HG02571 (cell line): ENCODE data around the gene CPTP.
A peak's percentile ranks its signal among the peaks of the same experiment; 100 is the strongest.
"Not testable (repeated sequence)": the region's sequence is repeated elsewhere in the genome, so short reads cannot be mapped to it uniquely, and the experiment has no call there.

Source experiments
- ATAC-seq: cut with Tn5 transposase; IDR thresholded peaks from one replicate; pipeline ENCODE4 v1.9.1; 2021; ENCODE audit warnings: mild to moderate bottlenecking, moderate library complexity; ENCODE audit not compliant: unreplicated experiment

Gene CPTP

DNA sequence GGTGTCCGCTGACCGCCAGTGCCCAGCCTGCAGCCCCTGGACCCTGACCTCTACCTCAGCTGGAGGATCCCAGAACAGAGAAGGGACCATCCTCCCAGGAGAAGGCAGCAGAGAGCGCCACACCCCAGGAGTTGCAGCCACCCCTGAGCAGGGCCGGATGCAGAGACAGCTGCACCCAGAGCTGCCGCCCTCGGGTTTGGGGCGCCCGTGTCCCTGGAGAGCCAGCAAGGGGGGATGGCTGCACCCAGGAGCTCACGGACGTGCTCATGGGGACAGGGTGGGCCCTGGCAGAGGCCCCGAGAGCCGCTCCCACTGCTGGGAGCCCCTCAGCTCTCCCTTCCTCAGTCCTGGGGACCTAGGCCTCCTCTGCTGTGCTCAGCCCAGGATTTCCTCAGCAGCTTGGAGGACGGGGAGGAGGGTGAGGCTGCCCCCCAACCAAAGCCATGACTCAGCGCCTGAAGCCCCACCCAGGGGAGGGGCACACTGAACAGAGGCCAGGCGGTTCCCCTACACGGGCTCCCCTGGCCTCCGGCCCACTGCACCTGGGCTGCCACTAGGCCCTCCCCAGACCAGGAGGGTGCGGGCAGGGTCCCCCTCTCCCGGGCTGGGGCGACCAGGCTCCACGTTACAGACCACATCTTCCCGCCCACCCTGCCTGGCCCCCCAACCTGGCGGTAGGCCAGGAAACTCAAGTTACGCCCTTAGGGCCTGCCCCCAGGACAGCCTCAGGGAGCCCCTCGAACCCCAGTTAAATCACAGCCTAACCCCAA lies 19.1 kb upstream of the CPTP start:
- no peak for ATAC-seq

DNA sequence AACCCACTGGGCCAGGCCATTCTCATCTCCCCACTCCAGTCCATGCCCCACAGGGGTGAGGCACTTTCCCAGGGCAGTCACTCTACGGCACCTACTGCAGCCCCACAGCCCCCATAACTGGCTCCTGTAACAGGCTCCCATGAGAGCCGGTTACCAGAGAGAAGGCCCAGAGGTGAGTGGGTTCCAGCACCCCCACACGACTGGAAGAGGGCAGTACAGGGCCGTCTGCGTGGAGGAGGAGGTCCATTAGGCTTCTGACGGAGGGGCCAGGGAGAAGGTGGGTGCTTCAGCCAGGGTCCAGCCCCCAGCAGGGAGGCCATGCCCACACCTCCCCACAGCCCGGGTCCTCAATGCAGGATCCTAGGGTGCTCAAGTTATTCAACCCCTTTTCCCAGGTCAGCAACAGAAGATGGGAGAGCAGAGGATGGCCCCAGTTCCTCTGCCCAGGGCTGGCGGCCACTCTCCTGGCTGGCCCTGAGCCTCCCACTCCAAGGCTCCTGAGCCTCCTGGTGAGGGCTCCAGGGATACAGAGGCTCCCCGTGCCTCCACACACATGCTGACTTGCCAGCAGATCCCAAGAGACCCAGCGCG lies 18.4 kb upstream of the CPTP start:
- ATAC-seq: no peak

DNA sequence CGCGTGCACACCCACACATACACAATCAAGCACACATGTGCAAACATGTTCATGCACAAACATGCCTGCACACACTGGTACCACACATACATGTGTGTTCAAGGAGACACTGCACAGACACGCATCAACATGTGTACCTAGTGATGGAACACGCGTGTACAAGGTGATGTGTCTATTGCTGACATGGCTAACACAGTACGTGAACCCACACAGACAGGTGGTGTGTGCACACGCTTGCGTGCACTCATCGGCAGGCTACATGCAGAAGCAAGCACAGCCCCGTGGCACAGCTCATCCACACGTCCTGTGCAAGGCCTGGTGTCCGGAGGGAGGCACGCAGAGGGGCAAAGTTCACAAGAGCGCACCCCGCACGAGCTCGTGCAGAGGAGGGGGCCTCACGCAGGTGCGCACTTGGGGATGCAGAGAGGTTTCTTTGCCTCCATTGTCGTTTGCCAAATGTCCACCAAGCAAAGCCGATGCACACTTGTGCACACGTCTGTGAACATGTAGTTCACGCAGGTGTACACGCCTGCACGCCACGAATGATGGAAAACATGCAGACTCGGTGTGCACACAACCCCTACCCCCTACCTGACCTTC lies 17.8 kb upstream of the CPTP start:
- ATAC-seq: no peak

DNA sequence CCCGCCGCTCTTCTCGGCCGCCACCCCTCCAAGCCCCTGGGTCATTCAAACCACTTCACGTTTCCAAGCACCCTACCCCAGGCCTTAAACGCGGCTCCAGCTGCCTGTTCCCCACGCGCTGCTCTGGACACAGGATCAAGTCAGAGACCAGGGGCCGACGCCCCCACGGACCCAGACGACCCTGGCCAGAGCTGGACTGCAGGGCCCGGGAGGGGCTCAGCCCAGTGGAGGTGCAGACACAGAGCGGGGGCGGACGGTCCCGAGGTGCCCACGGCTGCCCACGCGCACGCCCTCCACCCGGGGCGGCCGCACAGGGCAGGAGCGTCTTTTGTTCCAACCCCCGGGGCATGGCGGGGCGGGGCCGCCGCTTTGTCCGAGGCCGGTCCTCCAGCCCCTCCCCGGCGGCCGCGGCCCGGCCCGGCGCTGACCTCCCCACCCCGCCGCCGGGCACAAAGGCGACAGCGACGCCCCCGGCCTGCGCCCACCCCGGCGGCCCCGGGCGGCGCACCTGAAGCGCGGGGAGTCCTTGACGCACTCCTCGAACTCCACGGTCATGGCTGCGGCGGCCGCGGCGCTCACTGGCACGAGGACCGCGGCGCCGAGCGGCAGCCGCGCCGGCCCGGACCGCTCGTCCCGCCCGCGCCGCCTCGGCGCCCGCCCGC lies 17.2 kb upstream of the CPTP start:
- ATAC-seq: peak; percentile 5

DNA sequence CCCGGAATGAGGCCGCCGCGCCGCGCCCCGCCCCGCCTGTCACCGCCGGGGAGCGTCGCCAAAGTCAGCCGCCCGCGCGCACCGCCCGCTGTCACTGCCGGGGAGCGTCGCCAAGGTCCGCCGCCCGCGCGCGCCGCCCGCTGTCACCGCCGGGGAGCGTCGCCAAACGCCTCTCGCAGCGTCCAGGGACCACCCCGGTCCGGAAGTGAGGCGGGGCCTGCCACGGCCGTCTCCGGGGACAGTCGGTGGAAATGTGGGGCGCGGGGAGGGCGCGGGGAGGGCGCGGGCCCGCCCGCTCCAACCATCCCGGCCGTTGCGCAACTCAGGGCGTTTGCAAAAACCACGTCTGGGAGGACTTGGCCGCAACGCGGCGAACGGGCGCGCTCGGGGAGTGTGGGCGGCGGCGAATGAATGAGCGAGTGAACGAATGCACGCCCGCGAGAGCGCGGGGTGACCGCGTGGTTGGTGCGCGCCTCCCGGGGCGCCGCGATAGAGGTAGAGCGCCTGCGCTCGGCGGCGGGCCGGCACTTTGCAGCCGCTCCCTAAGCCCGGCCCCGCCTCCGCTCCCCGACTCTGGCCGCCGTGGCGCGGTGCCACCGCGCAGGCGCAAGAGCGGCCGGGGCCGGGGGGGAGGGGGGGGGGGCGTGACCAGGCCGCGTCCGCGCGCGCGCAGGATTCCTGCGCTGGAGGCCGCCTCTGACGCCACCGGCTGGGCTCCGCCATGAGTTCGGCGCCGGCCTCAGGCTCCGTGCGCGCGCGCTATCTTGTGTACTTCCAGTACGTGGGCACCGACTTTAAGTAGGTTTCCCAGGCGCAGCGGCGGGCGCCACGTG lies 16.5 kb upstream of the CPTP start, which contains the start of the genes ACAP3 and PUSL1:
Gene ACAP3, minus strand, starts transcription at position 8 of the 833 bp plus-strand sequence. CDS start 115 bp downstream, outside the sequence.
Gene PUSL1, plus strand, starts transcription at position 675 of the 833 bp plus-strand sequence. Its CDS starts 47 bp downstream, at position 722.
- peak; percentile 52 for ATAC-seq

DNA sequence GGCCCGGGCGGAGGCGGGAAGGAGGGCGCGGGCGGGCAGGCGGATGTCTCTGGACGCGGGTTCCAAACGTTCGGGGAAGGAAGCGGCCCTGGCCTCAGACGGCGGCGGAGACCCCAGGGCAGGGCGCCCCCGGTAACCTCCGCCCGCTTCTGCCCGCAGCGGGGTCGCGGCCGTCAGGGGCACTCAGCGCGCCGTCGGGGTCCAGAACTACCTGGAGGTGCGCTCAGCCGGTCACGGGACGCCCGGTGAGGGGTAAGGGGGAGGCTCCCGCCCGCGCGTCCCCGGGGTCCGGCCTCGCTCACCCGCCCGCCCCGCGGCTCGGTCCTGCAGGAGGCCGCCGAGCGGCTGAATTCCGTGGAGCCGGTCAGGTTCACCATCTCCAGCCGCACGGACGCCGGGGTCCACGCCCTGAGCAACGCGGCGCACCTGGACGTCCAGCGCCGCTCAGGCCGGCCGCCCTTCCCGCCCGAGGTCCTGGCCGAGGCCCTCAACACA lies 15.8 kb upstream of the CPTP start:
- no peak for ATAC-seq

DNA sequence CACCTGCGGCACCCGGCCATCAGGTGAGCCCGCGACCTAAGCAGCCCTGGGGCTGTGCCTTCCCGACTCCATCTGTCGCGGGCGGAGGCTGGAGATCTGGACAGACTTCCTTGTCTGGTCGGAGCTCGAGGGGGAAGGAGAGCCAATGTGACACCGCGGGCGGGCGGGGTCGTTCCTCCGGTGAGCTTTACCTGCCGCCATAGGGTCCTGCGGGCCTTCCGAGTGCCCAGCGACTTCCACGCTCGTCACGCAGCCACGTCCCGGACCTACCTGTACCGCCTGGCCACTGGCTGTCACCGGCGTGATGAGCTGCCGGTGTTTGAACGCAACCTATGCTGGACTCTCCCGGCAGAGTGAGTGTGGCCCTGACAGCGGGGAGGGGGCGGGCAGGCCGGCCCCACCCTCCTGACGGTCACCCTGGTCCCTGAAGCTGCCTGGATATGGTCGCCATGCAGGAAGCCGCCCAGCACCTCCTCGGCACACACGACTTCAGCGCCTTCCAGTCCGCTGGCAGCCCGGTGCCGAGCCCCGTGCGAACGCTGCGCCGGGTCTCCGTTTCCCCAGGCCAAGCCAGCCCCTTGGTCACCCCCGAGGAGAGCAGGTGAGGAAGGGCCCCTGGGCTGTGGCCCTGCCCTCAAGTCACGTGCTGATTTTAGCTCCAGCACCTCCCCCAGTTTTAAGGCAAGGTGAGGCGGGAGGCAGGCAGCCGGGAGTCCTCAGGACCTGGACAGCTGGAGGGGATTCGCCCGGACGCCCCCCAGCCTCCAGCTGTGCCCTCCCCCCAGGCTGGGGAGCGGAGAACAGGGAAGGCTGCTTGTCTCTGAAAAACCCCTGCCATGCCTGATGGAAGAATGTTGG lies 15.1 kb upstream of the CPTP start:
- no peak for ATAC-seq

DNA sequence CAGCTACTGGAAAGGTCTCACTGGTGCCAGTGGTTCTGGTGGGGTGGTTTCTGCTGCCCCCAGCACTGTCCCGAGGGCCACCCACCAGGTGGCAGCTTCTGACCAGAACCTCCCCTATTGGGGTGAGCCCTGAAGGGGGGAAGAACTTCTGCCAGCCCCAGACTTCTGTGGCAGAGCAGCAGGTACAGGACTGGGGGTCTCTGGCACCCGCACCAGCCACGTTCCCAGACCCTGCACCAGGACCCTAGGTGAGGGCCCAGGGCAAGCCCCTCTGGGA lies 14.6 kb upstream of the CPTP start:
- no peak for ATAC-seq

DNA sequence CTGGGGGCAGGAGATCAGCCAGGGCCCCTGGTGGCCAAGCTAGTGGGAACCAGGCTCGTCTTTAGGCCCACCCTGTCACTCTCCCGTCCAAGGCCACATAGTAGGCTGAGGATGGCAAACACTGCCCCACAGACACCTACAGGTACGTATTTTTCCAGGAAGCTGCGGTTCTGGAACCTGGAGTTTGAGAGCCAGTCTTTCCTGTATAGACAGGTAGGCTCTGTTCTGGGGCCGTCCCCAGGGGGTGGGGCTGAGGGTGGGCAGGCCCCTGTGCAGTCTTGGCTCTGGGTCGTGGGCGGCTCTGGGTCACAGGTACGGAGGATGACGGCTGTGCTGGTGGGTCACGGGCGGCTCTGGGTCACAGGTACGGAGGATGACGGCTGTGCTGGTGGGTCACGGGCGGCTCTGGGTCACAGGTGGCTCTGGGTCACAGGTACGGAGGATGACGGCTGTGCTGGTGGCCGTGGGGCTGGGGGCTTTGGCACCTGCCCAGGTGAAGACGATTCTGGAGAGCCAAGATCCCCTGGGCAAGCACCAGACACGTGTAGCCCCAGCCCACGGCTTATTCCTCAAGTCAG lies 14.0 kb upstream of the CPTP start:
- no peak for ATAC-seq

DNA sequence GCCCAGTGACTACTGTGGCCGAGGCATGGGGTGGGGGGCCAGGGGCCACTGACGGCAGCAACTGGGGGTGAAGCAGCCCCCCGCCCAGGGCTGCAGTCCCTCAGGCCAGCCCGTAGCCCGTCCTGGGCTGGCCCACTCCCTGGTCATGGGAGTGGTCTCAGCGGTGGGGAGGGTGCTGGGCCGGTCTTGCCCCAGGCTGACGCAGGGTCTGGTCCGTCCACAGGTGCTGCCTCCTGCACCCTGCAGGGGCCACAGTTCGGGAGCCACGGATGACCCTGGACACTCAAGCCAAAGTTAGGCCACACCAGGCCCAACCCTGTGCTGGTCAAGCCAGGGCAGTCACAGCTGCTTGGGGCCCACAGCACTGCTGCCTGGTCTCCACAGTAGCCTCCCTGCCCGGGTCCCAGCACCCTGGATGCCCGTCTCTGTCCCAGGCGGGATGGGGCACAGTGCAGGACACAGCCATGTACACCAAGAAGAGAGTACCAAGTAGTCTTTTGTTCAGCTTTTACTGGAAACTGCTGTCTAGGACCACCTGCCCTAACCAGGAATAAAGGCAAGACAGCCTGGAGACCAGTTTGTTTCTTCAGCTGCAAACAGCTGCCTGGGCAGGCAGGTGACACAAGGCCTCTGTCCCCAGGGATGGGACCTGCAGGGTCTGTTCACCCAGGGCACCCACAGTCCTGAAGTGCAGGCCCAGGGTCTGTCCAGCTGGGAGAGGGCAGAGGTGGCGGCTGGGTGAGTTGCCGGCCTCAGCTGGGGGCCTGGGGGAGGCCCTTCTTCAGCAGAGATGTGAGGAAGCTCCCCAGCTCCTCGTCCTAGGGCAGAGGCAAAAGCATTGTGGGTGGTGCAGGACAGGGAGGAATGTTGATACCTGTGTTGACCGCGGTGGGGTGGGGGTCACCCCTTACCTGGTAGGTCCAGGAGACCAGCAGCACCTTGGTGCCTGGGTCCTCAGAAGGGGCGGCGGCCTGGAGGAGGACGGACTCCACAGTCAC lies 13.2 kb upstream of the CPTP start:
- ATAC-seq: no peak

DNA sequence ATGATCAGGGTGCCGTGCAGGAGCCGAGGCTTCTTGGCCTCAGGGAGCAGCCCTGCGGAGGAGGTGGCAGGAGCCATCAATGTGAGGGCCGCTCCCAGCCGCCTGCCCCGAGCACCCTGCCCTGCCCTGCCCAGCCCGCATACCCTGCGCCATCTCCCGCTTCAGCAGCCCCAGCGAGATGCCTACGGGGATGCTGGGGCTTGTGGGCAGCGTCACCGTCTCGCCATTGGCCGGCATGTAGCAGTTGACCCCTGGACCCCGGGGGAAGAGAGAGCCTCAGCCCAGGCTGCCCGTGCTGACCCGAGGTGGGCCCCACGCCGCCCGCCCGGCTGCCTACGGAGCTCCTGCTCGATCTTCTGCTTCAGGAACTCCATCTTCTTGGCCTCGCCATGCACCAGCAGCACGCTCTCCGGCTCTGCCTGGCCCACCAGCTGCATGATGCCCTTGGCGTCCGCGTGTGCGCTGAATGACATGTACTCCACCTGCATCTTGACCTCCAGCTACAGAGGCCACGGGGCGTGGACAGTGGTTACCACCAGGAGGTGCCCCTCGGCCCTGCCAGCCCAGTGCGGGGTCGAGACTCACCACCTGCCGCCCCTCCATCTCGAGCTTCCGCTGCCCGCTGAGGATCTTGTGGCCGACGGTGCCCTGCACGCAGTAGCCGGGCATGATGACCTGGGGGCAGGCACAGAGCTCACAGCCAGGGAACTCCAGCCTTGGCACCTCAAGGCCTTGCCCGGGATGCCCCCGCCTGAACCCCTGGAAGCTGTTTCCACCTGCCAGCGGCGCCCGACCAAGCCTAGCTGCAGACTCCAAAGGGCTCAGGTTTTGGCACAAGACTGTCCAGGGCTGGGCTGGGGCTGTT lies 11.9 kb upstream of the CPTP start:
- no peak for ATAC-seq

DNA sequence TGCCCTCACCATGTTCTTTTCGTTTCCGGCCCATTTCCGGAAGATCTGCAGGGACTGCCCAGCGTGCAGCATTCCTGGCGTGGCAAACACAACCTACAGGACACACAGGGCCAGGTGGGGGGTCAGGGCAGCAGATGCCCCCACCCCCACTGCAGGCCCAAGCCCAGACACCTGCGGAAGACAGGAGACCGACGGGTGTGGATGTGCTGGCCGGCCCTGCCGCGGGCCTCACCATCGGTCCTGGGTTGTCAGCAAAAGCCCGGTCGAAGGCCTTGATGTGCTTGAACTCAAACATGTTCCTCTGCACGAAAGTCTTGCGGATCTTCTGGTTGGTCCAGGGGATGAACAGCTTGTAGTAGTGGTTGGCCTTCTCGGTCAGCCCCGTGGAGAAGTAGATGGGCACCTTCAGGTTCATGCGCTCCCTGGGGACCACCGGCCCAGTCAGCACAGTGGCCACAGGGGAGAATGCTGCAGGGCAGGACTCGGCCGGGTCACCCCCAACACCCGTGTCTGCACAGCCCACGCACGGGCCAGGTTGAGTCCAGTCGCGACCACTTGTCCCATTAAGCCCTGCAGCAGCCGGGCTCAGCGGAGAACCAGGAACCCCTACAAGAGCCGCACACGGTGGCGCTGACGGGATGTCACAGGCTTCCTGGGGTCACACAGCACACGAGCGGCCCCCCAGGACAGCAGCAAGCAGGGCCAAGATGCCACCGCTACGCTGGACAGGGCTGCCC lies 10.9 kb upstream of the CPTP start:
- no peak for ATAC-seq

DNA sequence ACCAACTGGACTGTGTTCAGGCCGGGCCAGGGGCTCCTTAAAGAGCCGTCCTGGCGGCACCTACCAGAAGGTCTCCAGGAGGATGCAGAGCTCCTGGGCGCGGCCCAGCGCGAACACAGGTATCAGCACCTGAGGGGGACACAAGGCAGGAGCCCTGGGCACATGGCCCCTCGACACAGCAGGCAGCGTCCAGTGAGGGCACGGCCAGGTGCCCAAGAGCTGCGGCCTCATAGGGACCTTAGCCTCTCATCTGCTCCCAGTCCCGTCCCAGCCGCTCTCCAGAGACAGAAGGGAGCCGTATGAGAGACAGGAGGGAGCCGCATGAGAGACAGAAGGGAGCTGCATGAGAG lies 10.4 kb upstream of the CPTP start:
- ATAC-seq: no peak

DNA sequence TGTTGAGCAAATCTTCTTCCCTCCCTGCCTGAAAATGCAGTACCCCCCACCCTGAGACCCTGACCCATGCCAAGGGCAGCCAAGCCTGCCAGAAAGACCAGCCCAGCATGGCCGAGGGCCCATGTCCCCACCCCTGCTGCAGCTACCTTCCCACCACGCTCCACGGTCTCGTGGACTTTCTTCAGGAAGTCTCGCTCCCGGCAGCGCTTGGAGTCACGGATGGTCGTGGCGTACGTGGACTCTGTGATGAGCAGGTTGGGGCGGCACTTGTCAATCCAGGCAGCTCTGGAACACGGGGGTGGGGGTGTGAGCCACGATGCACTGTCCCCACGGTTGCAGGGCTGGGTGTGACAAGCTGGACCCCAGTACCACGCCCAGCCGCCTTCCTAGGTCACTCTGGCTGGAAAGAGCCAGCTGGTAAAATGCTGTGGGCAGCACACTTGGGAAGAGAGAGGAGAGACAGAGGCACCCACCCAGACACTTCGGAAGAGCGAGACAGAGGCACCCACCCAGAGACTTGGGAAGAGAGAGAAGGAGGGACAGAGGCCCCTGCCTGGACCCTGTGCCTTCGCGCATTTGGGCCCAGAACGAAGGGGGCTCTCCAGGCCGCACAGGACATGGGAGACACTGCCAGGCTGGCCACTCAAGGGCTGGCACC lies 9.8 kb upstream of the CPTP start:
- ATAC-seq: no peak

DNA sequence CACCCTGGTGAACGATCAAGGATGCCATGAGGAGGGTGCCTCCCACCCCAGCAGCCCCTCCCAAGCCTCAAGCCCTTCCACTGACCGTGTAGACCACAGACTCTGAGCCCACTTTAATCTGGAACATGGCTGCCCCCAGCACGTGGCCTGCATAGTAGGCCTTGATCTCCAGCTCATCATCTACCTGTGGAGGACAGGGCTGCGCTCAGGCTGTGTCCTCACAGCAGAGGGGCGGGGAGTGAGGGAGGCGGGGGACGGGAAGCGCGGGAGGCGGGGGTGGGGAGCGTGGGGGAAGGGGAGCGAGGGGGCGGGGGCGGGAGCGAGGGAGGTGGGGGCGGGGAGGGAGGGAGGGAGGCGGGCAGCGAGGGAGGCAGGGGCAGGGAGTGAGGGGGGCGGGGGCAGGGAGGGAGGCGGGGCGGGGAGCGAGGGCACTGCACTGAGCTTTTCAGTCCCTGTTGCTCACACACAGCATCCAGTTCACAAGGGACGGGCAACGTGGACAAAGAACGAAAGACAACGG lies 9.1 kb upstream of the CPTP start:
- no peak for ATAC-seq

DNA sequence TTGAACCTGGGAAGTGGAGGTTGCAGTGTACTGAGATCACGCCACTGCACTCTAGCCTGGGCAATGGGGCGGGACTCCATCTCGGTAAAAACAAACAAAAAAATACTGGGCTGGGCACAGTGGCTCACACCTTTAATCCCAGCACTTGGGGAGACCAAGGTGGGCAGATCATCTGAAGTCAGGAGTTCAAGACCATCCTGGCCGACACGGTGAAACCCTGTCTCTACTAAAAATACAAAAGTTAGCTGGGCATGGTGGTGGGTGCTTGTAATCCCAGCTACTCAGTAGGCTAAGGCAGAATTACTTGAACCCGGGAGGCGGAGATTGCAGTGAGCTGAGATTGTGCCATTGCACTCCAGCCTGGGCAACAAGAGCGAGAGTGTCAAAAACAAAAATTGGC lies 8.4 kb upstream of the CPTP start:
- not testable (repeated sequence) for ATAC-seq
